Cerebellar cortex (tissue), 1 donor: ENCODE results near the gene ATG4B.
A peak's percentile ranks its signal among the peaks of the same experiment; 100 is the strongest.
"Not testable (repeated sequence)": the region's sequence is repeated elsewhere in the genome, so short reads cannot be mapped to it uniquely, and the experiment has no call there.

Experiments
- DNase-seq: peaks from one replicate; pipeline ENCODE4 v3.0.0-alpha.2; 2015; ENCODE audit warnings: low spot score

The ATG4B gene

DNA sequence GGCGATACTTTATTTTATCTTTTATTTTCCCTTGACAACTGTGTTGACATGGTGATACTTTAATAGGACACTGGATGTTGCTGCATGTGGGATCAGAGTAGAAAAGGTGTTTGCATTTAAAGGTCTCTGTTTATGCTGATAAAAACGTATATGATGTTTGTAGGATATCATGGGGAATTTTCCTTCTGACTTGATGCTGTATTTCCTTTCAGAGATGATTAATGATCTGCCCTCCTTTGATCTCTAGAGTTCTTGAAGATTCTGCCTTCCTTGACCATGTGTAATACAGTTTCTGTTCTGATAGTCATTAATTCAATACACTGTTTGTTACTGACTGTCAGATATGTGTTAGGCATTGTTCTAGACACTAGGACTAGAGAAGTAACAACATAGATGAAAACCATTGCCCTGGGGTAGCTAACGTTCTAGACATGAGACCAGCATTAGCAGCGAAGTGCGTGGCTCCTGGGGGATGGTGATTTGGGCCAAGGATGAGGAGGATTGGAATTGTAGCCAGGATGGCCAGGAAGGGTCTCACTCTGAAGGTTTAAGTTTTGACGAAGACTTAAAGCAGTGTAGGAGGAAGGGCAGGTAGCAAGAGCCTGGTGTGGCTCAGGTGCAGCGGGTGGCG, 2.8 kb downstream of the ATG4B start:
- DNase-seq = no peak

DNA sequence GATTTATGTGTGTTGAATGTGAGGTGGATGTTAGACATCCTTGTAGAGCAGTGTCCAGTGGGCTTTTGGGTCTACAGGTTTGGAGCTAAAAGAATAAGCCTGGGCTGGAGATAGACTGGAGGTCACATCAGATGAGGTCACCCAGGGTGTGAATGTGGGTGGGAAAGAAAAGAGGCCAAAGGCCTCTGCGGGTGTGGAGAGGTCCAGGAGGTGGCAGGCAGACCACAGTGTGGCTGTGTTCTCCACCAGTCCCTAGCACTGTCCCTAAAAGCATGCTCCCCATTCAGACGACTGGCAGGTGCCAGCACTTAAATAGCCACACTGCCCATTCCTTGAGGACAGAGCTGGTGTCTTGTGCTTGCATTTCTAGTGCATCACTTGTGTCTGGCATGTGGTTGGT, 4.1 kb downstream of the ATG4B start:
- DNase-seq = no peak

- DNase-seq = no peak
Measured at GRCh38 chr2:241645056-241645914, 7.8 kb downstream of the ATG4B start.

GRCh38 chr2:241645915-241646645, 8.6 kb downstream of the ATG4B start:
- DNase-seq = no peak

- no peak for DNase-seq
Measured at GRCh38 chr2:241648453-241648852, 11.0 kb downstream of the ATG4B start.

DNA sequence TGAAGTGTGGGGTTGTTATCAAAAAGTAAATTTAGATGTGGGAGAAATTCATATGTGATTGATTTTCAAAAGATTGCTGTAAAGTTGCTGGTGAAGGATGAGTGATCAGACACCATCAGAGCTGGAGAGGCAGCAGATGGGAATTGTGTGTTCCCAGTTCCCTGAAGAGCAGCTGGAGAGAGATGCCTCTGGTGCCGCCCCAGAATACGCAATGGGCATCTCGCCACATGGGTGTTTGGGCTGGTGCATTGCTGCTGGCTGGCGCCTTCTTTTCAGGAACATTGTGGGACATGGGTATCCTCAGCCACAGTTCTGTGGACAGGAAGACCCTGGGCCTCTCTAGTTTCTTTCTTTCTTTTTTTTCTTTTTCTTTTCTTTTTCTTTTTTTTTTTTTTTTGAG, 11.9 kb downstream of the ATG4B start:
- peak; percentile 18 for DNase-seq

DNA sequence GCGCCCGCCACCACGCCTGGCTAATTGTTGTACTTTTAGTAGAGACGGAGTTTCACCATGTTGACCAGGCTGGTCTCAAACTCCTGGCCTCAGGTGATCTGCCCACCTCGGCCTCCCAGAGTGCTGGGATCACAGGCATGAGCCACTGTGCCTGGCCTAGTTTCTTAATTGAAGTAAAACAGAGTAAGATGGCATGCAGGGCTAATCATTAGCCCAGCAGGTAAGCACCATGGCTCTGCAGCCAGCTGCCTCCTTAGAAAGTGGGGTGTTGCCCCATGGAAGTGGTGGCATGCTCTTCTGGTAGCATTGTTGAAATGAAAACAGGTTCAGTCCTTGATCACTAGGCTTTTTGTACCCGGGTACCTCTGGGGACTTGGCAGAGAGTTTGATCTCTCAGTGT, 12.4 kb downstream of the ATG4B start:
- DNase-seq = no peak

DNA sequence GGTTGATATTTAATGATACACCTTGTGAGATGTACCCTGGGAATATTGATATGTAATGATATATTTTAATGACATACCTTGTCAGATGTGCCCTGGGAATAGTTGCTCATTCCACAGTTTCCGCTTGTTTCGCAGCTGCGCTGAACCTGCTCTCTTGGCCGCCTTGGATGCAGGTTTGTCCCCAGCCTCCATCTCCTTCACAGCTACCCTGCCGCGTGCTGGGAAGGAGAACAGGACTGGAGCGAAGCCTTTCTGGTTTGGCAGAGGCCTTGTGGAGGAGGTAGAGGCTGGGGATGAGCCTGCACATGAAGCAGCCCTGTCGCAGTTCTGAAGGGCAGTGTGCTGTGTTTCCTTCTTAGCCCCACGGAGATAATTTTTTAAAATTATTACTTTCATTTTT, 14.6 kb downstream of the ATG4B start:
- DNase-seq = no peak

GRCh38 chr2:241652722-241653121, 15.2 kb downstream of the ATG4B start:
- DNase-seq = no peak

DNA sequence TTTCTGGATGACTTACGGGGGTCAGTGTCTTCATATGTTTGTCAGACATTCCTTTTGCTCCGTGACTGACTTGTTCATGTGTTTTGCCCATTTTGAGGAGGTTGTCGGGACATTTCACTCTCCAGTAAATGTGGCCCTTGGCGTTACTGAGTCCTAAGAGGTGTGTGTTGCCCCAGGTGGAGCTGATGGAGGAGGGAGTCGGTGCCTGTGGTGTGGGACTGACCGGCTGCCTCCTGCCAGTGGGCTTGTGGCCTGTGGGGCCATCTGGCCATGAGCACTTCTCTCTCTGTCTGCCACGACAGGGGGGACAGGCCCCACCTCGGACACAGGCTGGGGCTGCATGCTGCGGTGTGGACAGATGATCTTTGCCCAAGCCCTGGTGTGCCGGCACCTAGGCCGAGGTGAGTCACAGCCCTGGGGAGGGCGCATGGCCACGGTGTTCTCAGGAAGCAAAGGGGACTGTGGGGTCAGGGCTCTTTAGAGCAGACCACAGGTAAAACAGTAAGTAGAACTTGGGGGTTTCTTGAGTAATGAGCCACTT, 15.8 kb downstream of the ATG4B start:
- no peak for DNase-seq

- no peak for DNase-seq
Measured at GRCh38 chr2:241654551-241654950, 17.1 kb downstream of the ATG4B start.

- no peak for DNase-seq
Measured at GRCh38 chr2:241655516-241656189, 18.2 kb downstream of the ATG4B start.

DNA sequence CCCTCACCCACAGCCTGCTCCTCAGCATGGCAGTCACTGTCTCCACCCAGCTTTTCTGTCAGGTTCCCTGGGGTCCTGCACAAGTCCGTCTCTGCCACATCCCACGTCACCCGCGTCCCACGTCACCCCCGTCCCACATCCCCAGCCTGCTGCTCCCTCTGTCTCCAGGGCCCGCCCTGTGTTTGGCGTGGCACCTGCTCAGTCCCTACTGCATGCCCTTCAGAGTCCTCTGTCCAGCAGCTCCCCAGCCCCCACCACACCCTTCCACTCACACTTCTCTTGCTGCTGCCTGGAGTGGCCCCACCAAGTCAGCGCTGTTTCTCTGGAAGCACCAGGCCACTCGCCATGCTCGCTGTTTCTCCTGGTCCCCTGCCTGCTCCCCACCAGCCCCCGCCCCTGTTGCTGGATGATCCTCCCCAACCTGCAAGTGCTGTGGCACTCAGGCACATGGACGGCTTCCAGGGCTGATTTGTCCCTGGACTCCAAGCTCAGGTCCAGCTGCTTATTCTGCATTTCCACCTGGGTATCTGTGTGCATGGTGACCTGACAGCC, 18.8 kb downstream of the ATG4B start:
- DNase-seq = no peak

DNA sequence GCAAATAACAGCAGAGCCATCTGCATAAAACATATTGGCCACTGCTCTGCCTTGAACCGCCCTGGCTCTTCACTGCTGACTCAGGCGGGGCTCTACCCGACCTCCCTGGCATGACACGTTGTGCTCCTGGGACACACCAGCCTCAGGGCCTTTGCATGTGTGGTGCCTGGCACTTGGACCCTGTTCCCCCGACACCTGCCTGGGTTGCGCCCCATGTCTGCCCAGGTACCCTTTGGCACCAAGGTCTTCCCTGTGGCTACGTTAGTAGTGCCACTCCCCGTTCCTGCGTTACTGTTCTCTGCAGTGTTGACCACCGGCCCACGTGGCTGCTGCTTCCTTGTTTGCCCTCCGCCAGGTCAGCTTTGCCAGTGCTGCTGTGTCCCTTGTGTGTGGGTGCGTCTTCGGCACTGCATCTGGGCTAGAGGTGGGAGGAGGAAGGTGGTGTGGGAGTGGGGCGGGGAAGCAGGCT, 20.3 kb downstream of the ATG4B start:
- DNase-seq = no peak

DNA sequence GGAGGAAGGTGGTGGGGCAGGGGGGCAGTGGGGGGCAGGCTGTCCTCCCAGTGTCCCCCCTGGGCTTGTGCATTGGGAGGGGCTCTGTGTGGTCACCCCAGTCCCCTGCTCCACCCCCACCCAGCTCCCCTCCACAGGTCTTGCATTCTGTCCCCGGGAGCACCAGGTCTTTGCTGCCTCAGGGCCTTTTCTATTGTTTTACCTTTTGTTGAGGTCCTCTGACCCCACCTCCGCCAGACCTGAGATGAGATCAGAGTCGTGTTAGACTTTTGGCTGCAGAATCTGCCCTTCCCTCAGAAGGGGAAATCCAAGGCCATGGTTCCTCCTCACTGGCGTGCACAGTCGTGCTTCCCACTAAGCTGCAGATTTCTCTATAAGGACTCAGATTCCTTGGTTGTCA, 20.8 kb downstream of the ATG4B start:
- DNase-seq = no peak

GRCh38 chr2:241659150-241659739, 21.8 kb downstream of the ATG4B start:
- DNase-seq = peak; percentile 85

GRCh38 chr2:241660593-241661213, 23.2 kb downstream of the ATG4B start:
- DNase-seq = no peak

- DNase-seq = not testable (repeated sequence)
Measured at GRCh38 chr2:241662731-241663130, 25.2 kb downstream of the ATG4B start.

DNA sequence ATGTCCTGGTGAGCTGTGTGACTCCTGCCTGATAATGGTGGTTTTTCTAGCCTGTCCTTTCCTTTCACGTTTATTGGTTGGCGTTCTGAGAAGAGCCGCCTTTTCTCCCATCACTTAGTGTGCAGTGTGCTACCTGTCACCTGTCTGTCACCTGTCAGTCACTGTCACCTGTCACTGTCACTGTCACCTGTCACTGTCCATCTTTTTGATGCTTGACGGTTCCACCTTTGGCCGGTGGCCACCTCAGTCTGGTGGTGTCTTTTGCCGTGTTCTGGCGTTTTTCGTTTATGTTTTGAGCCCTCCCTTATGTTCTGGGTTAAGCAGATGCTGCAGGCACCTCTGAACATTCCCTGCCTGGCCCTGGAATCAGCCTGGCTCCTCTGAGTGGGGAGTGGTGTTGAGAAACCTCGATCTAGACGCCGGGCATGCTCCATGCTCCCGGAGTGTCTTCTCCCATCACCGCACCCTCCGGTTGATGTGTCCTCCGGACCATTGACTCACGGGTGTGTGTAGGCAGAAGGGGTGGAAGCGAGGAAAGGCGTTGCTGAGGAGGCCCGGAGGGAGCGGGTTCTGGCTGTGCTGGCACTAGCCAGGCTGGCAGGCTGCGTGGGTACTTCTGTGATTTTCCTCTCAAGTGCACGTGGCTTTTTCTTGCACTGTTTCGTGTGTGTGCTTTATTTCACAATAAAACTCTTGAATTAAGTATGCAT, 28.4 kb downstream of the ATG4B start:
- no peak for DNase-seq
